NK-92 treated with Interleukin-12 subunit alpha and Interleukin-12 subunit beta, amount 100 ng/mL, for 24 hours (cell line): Measurements from ENCODE around the gene CCDC134.
A peak's percentile ranks its signal among the peaks of the same experiment; 100 is the strongest.
"Not testable (repeated sequence)": the region's sequence is repeated elsewhere in the genome, so short reads cannot be mapped to it uniquely, and the experiment has no call there.

Experiments used
- DNase-seq: peaks from one replicate; lab custom pipeline; 2025; lab: John Stamatoyannopoulos, UW

Gene CCDC134

DNA sequence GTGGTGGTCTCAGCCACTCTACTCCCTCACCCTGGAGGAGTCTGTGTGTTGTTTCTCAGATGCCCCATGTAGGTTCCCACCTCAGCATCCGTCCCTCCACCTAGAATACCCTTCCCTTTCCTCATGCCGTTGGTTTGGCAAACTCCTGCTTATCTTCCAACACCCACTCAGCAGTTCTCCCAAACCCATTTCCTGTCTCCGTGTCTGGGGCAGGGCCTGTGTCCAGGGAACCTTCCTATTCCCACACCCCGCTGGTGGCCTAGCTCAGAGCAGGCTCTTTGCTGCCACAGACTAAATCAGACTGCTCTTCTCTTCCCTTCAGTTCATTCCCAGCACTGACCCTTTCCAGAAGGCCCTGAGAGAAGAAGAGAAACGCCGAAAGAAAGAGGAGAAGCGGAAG lies 24.9 kb downstream of the CCDC134 start:
- DNase-seq, result no peak

DNA sequence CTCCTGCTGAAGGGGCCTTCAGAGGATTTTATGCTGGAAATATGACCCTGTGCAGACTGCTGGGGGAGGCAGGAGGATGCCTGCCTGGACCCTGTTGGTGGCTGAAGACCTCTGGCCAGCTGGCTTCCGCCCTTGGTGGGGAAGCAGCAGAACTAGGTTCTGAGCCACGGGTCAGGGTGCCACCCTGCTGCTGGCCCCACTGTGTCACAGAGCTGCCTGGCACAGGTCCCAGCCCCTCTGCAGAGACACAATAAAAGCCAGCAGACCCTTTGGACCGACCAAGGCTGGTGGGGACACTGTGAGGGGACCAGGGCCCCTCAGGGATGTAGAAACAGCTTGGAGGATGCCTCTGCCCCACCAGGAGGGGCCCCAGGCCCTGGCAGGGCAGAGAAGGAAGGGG lies 25.5 kb downstream of the CCDC134 start:
- no peak for DNase-seq

DNA sequence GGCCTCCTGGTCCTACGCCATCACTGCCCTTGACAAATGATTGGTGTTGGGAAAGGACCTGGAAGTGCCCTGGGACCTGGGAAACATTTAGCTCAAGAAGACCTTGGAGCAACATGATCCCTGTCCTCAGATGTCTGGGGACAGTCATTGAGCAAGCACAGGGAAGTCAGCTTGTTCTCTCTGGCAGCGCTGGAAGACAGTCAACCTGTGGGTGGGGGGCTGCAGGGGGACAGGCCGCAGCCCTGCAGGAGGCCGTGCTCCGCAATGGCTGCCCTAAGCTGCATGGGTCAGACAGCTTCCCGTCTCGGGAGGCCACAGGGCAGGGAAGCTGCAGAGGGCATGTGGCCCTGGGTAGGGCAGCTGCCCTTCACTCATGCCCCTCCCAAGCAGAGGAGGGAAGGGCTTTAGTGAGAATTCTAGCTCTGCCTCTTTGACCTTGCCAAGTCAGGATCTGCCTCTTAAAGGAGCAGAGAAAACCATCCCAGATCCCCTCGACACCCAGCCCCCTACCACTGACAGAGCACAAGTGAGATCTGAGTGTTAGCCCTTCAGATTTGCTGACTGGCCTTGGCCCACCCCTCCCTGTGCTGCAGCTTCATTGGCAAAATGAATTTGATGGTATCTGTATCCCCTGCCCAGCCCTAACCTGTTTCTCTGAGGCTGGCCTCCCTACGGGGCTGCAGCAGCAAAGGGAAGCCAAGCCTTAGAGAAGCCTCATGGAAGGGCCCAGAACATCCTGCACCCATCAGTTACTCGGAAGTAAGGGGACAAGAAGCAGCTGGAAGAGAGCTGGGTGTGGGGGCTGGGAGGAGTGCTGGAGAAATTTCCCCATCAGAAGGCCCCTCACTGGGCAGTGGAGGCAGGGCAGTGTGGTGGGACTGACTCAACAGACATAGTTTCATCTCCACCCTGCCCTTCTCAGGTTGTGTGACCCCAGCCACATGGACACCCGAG lies 26.2 kb downstream of the CCDC134 start:
- no peak for DNase-seq

DNA sequence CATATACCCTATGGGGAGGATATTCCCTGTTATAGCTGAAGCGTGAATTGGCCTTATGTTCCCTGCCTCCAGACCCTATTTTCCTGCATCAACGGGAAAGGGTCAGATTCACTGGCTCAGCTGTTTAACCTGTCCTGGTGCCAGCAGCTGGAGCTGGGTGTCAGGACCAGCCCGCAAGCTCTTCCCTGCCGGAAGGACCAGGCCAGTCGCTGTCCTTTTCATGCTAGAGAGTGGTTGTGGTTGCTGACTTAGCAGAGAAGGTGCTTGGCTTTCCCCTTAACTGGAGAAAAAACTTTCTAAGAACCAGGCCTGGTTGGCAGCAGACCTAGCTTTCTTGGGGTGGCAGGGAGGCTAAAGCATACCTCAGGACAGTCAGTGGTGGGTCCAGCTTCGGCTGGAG lies 27.2 kb downstream of the CCDC134 start:
- no peak for DNase-seq

DNA sequence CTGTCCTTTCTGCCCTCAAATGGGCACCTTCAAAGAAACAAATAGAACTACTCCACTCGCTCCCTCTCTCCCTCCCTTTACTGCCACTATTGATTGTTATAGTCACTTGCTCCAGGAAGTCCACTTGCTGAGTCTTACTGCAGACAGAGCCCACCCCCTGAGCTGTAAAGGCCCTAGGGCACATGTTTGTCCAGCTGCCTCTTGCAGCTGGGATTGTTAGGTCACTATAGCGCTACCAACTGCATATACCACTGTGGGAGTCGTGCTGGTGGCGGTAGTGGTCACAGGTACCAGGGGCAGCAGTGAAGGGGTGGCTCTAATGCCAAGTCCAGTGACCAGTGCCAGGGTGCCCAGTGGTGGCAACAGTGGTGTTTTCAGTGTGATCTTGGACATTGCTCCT lies 28.0 kb downstream of the CCDC134 start:
- DNase-seq, result no peak

DNA sequence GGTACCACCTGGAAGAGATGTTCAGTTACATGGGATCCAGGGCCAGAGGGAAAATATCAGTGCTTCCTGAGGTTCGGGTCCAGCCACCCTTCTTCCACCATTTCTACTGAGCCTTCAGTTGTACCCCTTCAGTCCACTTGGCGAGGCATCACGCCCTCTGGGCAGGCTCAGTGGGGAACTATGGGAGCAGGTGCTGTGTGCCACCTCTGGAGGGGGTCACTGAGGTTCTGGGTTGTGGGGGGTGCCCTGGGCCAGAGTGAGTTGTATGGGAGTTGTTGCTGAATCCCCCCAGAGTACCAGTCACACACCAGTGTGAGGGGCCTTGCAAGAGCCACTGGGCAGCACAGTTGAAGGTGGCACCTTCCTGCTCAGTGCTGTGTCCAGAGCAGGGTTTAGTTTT lies 29.7 kb downstream of the CCDC134 start:
- no peak for DNase-seq

DNA sequence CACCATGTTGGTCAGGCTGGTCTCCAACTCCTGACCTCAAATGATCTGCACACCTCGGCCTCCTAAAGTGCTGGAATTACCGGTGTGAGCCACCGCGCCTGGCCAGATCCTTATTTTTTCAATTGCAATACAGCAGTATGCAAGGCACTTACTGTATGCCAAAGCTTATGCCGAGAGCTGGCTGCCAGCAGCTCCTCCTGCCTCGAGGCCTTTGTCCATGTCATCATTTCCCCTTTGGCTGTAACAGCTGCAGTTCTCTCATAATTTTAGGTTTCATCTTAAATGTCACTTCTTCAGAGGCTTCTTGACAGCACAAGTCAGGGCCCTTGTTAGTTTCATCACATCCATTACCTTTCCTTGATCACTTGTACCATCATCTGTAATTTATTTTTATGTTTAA lies 30.9 kb downstream of the CCDC134 start:
- DNase-seq, result no peak

DNA sequence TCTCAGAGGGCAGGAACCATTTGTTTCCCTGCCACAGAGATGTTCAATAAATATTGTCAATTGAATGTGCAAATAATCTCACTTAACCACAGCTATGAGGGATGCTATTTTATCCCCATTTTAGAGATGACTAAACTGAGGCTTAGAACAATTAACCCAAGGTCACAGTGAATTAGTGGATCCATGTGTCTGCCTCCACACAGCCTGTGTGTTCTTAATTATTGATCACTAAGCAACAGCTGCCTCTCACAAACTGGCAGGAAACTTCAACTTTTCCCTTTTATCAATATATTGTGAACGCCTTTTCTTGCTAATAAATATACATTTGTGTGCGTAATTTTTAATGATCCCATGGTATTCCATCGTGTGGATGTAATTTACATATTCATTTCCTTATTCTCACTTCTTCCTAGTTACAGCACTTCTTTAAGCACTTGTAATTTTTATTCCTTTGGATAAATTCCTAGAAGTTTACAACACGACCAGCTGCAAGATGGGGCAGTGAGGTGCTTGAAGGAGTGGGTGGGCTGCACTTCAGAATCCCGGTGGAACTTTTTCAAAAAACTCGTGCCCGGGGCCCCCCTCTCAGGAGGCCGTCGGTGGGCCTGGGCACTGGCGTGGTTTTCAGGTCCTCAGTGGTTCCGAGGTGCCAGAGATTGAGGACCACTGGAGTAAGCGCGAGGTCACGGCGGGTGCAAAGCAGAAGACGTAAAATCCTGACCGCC lies 31.5 kb downstream of the CCDC134 start:
- no peak for DNase-seq

DNA sequence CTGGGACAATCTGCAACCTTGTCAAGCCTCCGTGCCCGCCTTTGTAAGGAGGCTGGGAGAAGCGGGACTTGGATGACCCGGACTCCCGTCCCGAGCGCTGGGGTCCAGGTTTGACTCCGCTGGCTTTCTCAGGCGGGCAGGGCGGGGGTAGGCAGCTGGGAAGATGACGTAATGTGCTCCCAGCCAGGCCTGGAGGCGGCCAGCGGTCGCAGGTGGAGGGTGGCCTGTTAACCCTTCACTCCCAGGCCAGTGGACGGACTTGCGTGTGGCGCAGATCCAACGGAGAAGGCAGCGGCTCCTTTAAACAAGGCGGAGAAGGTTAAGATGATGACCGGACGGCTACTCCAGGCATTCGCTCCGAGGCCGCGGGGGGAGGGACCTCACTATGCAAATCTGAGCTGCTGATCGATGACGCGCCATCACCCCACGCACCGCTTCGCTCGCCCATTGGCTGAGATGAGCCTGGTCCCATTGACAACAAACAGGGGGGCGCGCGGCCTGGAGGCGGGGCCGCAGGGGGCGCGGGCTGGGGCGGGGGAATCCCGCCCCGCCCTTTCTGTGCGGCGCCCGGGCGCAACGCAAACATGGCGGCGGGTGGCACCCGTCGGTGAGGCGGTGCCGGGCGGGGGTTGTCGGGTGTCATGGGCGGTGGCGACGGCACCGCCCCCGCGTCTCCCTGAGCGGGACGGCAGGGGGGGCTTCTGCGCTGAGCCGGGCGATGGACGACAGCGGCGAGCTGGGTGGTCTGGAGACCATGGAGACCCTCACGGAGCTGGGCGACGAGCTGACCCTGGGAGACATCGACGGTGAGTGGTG lies 32.3 kb downstream of the CCDC134 start, which contains the start of gene SREBF2:
TSS of gene SREBF2 (plus strand) at position 553 of the 816 bp plus-strand sequence. CDS start at position 719, 166 bp downstream.
- peak; percentile 98 for DNase-seq

DNA sequence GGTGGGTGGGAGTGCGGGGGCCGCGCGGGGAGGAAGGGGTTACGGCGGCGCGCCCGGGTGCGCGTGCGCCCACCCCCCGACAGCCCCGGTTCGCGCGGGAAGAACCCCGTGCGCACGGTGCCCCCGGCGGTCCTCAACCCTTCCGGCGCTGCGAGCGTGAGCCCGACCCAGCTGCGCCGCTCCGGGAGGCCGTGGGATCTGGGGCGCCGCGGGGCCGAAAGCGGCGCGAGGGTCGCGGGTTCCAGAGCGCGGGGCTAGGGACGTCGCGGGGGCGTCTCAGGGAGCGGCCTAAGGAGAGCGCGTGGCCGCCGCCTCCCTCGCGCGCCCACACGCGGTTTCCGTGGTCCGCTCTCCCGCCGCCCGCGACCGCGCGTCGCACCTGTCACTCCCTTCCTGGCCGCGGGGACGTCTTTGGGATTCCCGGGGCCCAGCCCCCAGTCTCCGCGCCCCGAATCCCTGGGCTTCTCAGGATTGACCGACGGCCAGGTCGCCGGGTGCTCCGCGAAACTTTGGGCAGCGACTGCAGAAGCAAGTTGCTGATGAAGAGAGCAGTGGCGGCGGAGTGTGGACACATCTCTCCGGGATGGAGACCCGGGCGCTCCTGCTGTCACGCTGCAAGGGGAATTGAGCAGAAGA lies 33.0 kb downstream of the CCDC134 start:
- no peak for DNase-seq

DNA sequence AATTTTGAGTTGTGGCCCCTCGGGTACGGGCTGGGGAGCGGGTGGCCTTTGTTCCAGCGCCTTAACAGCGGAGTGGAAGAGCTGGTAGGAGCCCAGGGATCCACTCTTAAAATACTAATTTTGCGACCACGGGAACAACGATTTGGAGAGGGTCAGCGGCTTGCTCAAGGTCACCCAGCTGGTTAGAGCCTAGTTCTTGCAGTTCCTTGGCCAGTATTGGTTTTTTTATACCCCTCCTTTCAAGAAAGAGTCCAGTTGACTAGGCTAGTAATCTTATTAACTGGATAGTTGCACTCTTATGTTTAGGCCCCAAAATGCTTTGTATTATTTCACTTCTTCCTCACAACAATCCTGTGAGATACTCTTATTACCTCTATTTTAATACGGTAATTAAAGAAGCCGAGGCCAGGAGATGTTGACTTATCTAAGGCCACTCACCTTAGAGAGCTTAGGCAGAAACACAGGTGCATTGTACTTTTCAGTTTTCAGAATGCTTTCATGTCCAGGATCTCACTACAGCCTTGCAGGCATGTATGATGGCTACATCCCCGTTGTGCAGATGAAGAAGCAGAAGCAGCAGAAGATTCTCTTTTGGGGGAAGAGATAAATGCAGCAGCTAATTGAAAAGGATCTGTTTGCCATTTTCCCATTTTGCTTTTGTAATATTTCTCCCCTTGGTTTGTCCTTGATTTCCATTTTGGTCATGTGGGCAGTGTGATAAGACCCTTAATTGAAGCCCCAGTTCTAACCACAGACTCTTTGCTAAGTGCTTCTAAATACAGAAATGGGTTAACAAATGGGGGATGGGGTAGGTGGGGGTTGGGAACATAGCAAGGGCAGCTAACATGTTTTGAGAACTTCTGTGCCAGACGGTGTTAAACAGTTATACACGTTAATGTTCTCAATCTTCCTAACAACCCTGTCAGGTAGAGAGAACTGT lies 33.8 kb downstream of the CCDC134 start:
- no peak for DNase-seq

DNA sequence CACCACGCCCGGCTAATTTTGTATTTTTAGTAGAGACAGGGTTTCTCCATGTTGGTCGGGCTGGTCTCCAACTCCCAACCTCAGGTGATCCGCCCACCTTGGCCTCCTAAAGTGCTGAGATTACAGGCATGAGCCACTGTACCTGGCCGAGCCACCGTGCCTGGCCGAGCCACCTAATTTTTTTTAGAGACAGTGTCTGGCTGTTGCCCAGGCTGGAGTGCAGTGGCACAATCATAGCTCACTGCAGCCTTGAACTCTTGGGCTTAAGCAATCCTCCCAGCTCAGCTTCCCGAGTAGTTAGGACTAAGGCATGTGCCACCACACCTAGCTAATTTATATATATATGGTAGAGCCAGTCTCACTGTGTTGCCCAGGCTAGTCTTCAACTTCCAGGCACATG lies 35.0 kb downstream of the CCDC134 start:
- not testable (repeated sequence) for DNase-seq

DNA sequence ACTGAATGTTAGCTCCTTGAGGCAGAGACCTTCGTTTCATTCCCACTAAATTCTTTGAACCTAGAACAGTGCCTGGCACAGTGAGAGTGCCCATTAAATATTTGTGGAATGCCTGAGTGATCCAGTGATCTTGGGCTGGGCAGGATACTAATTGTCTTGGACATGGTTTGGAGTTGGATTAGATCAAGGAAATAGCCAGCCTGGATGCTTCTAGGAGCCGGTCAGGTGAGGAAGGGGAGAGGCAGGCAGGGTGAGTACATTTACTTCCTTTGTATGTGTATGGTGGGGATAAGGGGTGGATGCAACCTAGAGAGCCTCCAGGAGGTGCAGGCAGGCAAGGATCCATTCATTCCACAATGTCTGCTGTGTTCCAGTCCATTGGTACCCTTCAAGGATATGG lies 36.1 kb downstream of the CCDC134 start:
- no peak for DNase-seq

DNA sequence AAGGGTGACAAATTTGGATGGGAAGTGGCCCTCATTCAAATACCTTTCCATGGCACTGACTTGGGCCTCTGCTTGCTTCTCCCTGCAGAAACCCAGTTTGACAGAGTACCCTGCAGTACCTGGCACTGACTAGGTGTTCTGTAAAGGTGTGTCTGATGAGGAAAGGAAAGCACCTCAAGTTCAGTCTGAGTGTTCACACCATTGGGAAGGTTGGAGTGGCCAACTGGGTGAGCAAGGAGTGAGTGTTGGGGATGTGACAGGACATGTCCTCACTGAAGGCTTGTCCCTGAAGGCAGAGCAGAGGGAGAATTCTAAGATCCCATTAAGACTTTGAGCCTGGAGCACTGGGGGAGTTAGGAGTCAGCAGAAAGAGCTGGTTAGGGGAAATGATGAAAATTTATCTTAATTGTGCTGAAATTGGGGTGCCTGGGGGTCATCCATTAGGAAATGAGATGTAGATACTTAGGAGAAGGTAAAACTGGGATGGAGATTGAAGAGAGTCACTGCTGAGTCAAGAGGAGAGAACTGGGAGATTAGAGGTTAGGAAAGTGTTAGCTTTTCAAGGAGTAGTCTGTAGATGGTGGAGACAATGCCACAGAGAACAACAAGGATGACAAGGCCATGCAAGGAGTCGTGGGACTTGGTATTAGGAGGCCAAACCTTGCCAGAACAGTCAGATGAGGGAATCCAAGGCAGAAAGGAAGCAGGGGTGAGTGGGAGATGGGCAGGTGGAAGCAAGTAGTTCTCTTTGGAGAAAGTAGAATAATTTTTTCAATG lies 38.6 kb downstream of the CCDC134 start:
- DNase-seq, result no peak

DNA sequence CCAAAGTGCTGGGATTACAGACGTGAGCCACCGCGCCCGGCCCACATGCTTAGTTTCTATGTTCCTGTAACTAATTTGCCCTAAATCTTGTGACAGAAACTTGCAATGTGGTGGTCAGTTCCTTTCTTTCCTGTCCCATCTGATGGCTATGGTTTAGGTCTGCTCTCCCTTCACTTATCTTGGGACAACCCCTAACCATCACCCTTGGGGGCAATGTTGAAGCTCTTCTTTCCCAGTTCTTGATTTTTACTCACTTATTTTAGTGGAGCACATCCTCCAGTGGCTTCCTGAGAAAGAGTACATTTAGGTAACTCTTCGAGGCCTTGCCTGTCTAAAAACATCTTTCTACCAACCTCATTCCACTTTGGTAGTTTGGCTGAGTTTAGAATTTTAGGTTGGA lies 39.7 kb downstream of the CCDC134 start:
- no peak for DNase-seq

DNA sequence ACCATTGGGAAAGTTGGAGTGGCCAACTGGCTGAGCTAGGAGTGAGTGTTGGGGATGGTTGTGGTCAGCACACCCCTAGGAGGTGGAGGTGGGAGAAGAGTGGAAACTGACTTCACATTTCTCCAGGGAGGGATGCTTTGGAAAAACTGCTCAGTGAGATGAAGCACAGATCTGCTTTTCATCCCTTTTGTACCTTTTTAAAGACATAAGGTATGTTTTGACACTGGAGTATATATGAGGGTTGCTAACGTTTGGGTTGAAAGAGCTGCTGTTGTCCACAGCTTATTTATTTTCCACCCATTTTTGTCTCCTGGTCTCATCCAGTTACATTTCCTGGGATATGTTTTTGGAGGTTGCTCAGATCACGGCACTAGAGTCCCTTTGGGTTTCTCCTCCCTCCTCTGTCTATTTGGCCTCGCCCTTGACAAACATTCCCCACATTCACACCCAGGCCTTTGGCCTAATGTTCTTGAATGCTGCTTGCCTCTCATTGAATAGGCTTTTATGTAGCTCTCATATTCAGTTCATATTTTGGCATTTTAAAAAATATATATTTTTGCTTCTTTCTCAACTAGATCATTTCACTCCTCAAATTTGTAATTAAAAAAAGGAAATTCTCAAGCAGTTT lies 40.7 kb downstream of the CCDC134 start:
- DNase-seq, result no peak

DNA sequence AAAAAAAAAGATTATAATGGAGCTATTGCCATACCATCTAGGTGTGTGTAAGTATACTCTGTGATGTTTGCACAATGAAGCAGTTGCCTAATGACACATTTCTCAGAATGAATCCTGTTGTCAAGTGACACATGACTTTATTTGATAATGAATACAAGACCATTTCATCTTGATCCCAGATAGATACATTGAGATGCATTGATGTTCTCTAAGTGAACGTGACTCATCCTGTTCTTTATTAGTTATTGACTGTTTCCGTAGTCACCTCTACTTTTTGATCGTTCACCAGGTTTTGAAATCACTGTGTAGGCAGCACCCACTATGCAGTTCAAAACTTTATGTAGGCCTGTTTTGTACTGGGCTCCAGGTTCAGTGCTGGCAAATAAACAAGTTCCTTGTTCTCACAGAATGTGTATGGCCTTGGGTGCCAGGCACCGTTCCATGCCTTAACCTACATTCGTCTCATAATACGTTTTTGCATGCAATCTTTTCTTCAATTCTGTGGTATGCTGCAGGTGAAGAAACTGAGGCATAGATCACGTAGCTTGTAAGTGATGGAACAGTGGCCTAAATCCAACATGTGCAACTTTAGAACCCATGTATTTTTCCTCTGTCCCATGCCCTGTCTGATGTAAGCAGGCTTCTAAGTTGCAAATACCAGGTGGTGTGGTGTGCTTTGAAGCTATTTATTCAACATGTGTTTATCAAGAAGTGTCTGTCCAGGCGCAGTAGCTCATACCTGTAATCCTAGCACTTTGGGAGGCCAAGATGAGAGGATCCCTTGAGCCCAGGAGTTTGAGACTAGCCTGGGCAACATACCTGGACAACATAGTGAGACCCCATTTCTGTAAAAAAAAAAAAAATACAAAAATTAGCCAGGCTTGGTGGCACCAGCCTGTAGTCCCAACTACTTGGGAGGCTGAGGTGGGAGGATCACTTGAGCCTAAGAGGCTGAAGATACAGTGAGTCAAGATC lies 42.8 kb downstream of the CCDC134 start:
- DNase-seq, result no peak

DNA sequence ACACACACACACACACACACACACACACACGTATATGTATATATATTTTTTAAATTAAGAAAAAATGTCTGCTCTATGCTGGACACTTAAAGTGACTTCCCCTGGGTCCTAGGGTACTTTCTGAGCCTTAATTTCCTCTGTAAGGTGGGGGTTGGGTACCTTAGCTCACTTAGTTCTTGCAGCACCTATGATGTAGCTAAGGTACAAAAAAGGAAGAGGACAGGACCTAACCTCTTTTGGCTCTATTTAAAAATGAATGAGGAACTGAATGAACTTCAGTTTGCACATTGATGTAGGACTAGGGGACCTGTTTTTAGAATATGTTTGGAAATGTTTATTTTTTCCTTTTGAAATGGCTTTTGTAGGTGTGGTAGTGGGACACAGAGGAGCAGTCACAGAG lies 43.6 kb downstream of the CCDC134 start:
- DNase-seq, result no peak
